WTC11 (cell line): ENCODE data around the gene APOL6.

Source experiments
- ZNF396 ChIP-seq: fragments of 250-450 bp; sonication (Bioruptor Pico); IDR thresholded peaks from 2 replicates; pipeline ENCODE4 v1.8.0; 2021; ENCODE audit warnings: mild to moderate bottlenecking, moderate library complexity, borderline replicate concordance
- TF ChIP-seq, protein P1 (sequence below): fragments of 200-600 bp; IDR thresholded peaks from 2 replicates; pipeline ENCODE4 v1.8.0; 2022; ENCODE audit warnings: antibody characterized with exemption

DNA sequence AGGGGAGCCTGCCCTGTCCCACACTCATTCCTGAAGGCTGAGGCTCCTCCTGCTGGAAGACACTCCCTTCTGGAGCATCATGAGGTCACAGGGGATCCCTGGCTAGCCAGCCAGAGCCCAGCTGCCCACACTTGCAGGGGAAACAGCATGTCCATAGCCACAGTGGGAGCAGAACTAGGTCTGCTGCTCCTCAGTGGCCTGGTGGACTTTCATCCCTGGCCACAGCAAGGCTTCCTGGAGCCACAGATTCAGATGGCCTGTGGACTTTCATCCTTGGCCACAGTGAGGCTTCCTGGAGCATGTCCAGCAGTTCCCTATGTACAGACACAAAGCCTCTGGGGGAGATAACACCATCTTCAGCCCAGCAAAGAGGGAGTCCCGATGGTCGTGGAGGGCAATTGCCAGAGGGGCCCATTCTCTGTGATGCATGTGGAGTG, 5.9 kb upstream of the APOL6 start:
- TF ChIP-seq, protein P1, sequence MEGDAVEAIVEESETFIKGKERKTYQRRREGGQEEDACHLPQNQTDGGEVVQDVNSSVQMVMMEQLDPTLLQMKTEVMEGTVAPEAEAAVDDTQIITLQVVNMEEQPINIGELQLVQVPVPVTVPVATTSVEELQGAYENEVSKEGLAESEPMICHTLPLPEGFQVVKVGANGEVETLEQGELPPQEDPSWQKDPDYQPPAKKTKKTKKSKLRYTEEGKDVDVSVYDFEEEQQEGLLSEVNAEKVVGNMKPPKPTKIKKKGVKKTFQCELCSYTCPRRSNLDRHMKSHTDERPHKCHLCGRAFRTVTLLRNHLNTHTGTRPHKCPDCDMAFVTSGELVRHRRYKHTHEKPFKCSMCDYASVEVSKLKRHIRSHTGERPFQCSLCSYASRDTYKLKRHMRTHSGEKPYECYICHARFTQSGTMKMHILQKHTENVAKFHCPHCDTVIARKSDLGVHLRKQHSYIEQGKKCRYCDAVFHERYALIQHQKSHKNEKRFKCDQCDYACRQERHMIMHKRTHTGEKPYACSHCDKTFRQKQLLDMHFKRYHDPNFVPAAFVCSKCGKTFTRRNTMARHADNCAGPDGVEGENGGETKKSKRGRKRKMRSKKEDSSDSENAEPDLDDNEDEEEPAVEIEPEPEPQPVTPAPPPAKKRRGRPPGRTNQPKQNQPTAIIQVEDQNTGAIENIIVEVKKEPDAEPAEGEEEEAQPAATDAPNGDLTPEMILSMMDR, result no peak
- TF ChIP-seq ZNF396, result no peak
